ENCODE data around the gene TOR1AIP1.

GRCh38 chr1:179938752-179939151, 56.7 kb downstream of the TOR1AIP1 start:
- no peak for TF ChIP-seq CTCF (IDR thresholded peaks at IDR 0.05)
- TF ChIP-seq POLR2A (IDR thresholded peaks at IDR 0.05), result no peak
